ENCODE results near the gene GLIS2. TPM values are rescaled to one million over a fixed set of nuclear protein-coding genes. Genes with fewer than 3 reads are reported as not detected.

The GLIS2 gene
- total and polyA plus RNA-seq, 7 experiments from 2014 or later: 0.53 TPM; not detected in 6

DNA sequence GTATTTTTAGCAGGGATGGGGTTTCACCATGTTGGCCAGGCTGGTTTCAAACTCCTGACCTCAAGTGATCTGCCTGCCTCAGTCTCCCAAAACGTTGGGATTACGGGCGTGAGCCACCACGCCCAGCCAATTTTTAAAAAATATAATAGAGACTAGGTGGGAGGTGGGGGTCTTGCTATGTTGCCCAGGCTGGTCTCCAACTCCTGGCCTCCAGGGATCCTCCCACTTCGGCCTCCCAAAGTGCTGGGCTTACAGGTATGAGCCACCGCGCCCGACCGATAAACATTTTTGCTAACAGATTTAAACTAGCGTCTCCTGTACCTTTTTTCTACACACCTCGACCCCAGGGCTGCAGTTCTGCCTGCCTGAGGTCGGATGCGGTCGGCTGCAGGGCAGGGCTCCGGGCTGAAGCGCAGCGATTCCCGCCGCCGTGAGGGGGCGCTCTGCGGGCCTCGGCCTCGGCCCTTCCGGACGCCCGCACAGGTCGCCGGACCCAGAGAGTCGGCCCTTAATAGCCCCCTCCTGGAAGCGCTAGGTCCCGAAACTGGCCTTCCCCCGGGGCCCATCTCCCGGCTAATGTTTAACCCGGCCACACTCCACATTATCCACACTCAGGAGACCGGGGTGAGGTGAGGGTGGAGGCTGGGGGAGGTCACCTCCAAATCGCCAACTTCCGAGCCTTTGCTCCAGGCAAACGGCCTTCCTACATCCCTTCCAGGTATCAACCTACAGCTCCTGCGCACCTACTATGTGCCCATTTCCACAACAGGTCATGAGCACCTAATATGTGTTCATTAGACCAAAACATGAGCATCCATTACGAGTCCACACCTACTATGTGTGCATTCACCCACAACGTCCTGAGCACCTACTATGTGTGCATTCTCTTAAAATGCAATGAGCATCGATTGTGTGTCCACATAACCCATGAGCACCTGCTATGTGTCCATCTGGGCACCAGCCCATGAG, 2.0 kb upstream of the GLIS2 start:
- no peak for ATAC-seq
- no peaks in the 10 kb centered on the region for H3K9me3 Mint-ChIP-seq
- peak overlapping the region in 3 of 9 donors; percentile 35 to 47 (median 38) for H3K27ac Mint-ChIP-seq

DNA sequence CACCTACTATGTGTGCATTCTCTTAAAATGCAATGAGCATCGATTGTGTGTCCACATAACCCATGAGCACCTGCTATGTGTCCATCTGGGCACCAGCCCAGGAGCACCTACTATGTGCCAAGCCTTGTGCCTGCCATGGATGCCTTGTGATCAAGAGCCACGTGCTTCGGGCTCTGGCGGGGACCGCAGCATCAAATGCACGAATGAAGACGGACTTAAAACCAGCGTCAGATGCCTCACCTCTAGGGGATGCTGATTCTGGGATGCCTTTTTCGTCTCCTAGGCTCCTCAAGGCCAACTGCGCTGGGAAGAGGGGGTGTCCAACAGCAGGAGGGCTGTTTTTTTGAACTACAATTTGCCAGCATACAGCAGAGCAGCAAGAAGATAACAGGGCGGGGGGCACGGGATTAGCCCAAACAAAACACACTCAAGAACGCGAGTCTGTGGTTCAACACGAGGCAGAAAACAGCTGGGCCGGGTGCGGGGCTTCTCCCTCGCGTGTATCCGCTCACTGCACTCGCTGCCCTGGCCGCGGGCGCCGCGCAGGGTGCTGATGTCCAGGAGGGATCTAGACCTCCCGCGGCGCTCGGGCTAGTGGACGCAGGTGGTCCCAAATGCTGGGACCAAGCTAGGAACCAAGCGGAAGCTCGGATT, 1.2 kb upstream of the GLIS2 start:
- peaks cover 12 to 18% (median 13%) of the 10 kb centered on the region in 5 donors for H3K27me3 Mint-ChIP-seq
- Histone ChIP-seq H3K27ac (ENCODE audit: low read depth, low read length) (peak overlapping the region; percentile 41), H3K9me3 (ENCODE audit: control insufficient read depth in 2 of 3, low read length in 3 of 3) (no peaks in the 10 kb centered on the region), H3K4me1 (ENCODE audit: control insufficient read depth in 2 of 2, insufficient read depth in 2 of 2, low read length in 2 of 2) (peaks cover 0 to 12% of the 10 kb centered on the region in 2 donors), H3K36me3 (ENCODE audit: control insufficient read depth in 2 of 3, insufficient read depth in 3 of 3, low read length in 3 of 3) (no peaks in the 10 kb centered on the region), H3K27me3 (ENCODE audit: control insufficient read depth in 2 of 2, insufficient read depth in 2 of 2, low read length in 2 of 2) (peaks cover 0 to 8% of the 10 kb centered on the region in 2 donors), H3K4me3 (ENCODE audit: low read length) (peak overlapping the region; percentile 53)
- peak overlapping the region in 8 of 9 donors; percentile 22 to 95 (median 58) for H3K27ac Mint-ChIP-seq
- ATAC-seq (peak; percentile 12), DNase-seq (peak in 6 of 9 donors; percentile 24 to 38 (median 36))
- peaks cover 0 to 3% (median 0%) of the 10 kb centered on the region in 5 donors for H3K36me3 Mint-ChIP-seq
- H3K9me3 Mint-ChIP-seq: no peaks in the 10 kb centered on the region
- ChIA-PET CTCF (interaction anchor here (1.5 kb wide), 1 partner anchor 29 kb away, joined by 5 read pairs; no protein-coding TSS in a partner anchor), POLR2A (interaction anchor here (1.2 to 1.4 kb wide), 2 partner anchors 8 to 43 kb away, joined by 3 to 6 read pairs; no protein-coding TSS in a partner anchor)
- intact Hi-C loops (cut with micrococcal nuclease): loop anchor here in 1 of 2 donors (1.0 to 10.0 kb wide), 2 partner anchors 7 to 130 kb away; no protein-coding TSS in a partner anchor
- peak overlapping the region; percentile 72 to 96 (median 89) for H3K4me3 Mint-ChIP-seq
- peaks cover 10 to 21% (median 11%) of the 10 kb centered on the region in 7 donors for H3K4me1 Mint-ChIP-seq

More for the DNA sequence above, 2.0 kb upstream of the GLIS2 start:
- ChIA-PET CTCF (interaction anchor here (1.5 kb wide), 1 partner anchor 29 kb away, joined by 5 read pairs; no protein-coding TSS in a partner anchor), POLR2A (interaction anchor here (1.4 kb wide), 1 partner anchor 42 kb away, joined by 6 read pairs; no protein-coding TSS in a partner anchor)
- peaks cover 0 to 3% (median 0%) of the 10 kb centered on the region in 5 donors for H3K36me3 Mint-ChIP-seq
- peaks cover 12 to 18% (median 13%) of the 10 kb centered on the region in 5 donors for H3K27me3 Mint-ChIP-seq
- no peaks in the 10 kb centered on the region for H3K36me3 ChIP-seq (ENCODE audit: control insufficient read depth in 2 of 3, insufficient read depth in 3 of 3, low read length in 3 of 3)
- peaks cover 8 to 21% (median 11%) of the 10 kb centered on the region in 7 donors for H3K4me1 Mint-ChIP-seq
- H3K27me3 ChIP-seq (ENCODE audit: control insufficient read depth in 2 of 2, insufficient read depth in 2 of 2, low read length in 2 of 2): peaks cover 0 to 8% of the 10 kb centered on the region in 2 donors
- H3K9me3 ChIP-seq (ENCODE audit: control insufficient read depth in 2 of 3, low read length in 3 of 3): no peaks in the 10 kb centered on the region
- peak overlapping the region; percentile 72 to 96 (median 86) for H3K4me3 Mint-ChIP-seq
- peaks cover 0 to 3% of the 10 kb centered on the region in 2 donors for H3K4me1 ChIP-seq (ENCODE audit: control insufficient read depth in 2 of 2, insufficient read depth in 2 of 2, low read length in 2 of 2)
- intact Hi-C loops (cut with micrococcal nuclease): loop anchor here in 1 of 2 donors (10.0 kb wide), 1 partner anchor 129 kb away; no protein-coding TSS in a partner anchor
- no peak overlapping the region for H3K27ac ChIP-seq (ENCODE audit: low read depth, low read length)
- no peak overlapping the region for H3K4me3 ChIP-seq (ENCODE audit: low read length)
- peak in 1 of 9 donors; percentile 29 for DNase-seq

DNA sequence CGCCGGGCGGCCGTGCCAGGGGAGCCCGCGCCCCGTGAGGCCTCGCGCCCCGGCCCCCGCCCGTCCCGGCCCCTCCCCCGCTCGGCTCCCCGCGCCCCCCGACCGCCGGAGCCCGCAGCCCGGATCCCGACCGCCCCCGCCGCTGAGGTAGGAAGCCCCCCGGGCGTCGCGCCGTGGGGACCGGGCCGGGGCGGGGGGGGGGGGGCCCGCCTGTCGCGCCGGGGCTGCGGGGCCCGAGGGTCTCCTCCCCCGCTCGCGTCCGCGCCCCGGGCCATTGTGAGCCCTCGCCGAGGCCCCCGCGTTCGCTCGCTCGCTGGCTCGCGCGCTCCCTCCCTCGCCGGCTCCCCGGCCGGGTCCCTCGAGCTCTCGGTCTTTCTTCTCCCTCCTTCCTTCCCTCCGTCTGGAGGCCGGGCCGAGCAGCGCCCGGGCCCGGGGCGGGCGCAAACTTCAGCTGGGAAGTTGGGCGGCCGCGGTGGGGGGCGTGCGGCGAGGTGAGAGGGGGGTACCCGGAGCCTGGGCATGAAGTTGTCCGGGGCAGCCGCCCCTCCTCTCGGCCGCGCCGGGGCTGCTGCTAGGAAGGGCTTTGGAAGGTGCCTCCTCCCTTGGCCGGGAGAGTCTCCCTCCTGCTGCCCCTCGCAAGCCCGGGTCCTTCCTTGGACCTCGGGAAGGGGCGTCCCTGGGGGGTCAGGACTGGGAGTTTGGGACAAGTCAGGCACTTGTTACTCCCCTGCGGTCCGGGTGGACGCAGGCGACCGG, 419 bp downstream of the GLIS2 start:
- ATAC-seq (no peak), DNase-seq (no peak)
- Histone ChIP-seq H3K27me3 (ENCODE audit: control insufficient read depth in 2 of 2, insufficient read depth in 2 of 2, low read length in 2 of 2) (peaks cover 0 to 8% of the 10 kb centered on the region in 2 donors), H3K27ac (ENCODE audit: low read depth, low read length) (no peak overlapping the region), H3K36me3 (ENCODE audit: control insufficient read depth in 2 of 3, insufficient read depth in 3 of 3, low read length in 3 of 3) (no peaks in the 10 kb centered on the region), H3K9me3 (ENCODE audit: control insufficient read depth in 2 of 3, low read length in 3 of 3) (no peaks in the 10 kb centered on the region), H3K4me3 (ENCODE audit: low read length) (no peak overlapping the region), H3K4me1 (ENCODE audit: control insufficient read depth in 2 of 2, insufficient read depth in 2 of 2, low read length in 2 of 2) (peaks cover 0 to 14% of the 10 kb centered on the region in 2 donors)
- Mint-ChIP-seq H3K9me3 (no peaks in the 10 kb centered on the region), H3K4me1 (peaks cover 10 to 19% (median 11%) of the 10 kb centered on the region in 7 donors), H3K4me3 (peak overlapping the region in 4 of 10 donors; percentile 16 to 68 (median 26)), H3K36me3 (peaks cover 0 to 3% (median 0%) of the 10 kb centered on the region in 5 donors), H3K27ac (no peak overlapping the region), H3K27me3 (peaks cover 12 to 17% (median 13%) of the 10 kb centered on the region in 5 donors)
- intact Hi-C loops (cut with micrococcal nuclease): loop anchor here (1.0 to 10.0 kb wide), 2 partner anchors 9 to 131 kb away; no protein-coding TSS in a partner anchor
- ChIA-PET CTCF (no interaction called here), POLR2A (interaction anchor here (0.5 kb wide), 1 partner anchor 1061 kb away, joined by 5 read pairs; no protein-coding TSS in a partner anchor)

DNA sequence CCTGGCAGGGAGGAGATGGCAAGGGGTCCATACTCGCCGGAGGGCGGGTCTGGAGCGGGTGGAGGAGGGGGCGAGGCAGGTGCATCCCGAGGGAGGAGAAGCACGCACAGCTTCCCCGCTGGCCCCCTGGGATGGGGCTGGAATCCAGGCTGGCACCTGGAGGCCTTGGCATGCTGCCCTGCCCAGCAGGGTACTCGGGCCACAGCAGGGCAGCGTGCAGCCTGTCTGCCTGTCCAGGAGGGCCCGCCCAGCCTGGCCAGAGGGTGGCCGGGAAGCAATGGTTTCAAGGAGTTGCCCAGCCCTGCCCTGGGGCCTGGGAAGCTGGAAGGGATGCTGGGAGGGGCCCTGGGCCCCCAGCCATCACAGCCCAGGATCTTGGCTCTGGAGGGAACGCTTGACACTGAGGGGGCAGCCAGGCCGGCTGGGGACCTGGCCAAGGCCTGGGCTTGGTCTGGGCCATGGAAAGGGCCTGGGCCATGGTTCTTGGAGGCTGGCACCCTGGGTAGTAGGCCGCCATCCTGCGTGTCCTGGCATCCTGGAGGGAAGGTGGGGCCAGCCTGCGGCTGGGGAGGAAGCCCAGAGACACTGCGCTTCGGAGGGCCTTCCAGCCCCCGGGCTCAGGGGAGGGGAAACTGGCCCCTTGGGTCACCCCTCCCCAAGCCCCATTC, 1.1 kb downstream of the GLIS2 start:
- intact Hi-C loops (cut with micrococcal nuclease): loop anchor here (1.0 to 10.0 kb wide), 2 partner anchors 10 to 132 kb away; no protein-coding TSS in a partner anchor
- CTCF ChIA-PET: no interaction called here

DNA sequence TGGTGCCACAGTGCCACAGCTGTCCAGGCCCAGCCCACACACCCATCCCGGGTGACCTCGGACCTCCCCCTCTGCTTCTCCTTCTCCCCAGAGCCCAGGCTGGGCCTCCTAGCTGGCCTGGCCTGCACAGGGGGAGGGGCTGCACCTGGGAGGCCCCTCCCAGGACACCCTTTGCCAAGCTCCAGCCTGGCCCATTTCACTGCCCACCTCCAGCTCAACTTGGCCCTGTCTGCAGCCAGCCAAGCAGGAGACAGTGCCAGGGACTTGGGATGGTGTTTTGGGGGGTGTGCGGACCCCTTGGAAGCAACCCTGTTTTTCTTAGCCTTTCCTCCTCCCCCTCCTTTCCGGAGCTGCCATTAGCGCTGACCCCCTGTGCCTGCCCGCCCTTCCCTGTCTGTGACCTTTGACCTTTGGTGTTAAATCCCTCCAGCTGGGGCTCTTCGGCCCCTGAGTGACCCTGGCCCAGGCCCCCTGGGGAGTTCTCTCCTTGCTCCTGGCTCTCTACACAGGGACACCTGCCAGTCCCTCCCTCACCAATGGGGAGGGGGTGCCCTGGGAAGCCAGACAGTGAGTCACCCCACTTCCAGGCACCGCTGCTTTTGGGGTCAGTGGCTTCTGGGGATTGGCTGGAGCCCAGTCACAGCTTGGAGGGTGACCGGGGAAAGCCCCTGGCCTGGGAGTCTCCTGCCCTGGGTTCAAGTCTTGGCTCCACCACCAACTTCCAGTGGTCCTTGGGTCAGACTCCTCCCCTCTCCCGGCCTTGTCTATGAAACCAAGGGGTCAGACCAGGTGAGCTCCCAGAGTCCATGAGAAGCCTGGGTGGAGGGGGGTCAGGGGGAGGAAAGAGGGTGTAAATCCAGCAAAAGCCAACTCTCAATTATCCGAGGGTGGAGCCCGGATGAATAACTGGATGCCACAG, 1.9 kb downstream of the GLIS2 start:
- Mint-ChIP-seq H3K36me3 (peaks cover 0 to 3% (median 0%) of the 10 kb centered on the region in 5 donors), H3K27ac (peak overlapping the region in 1 of 9 donors; percentile 9), H3K9me3 (no peaks in the 10 kb centered on the region), H3K4me1 (peaks cover 10 to 19% (median 11%) of the 10 kb centered on the region in 7 donors), H3K4me3 (peak overlapping the region in 7 of 10 donors; percentile 20 to 68 (median 49)), H3K27me3 (peaks cover 12 to 17% (median 13%) of the 10 kb centered on the region in 5 donors)
- no peak for DNase-seq
- peaks cover 0 to 8% of the 10 kb centered on the region in 2 donors for H3K27me3 ChIP-seq (ENCODE audit: control insufficient read depth in 2 of 2, insufficient read depth in 2 of 2, low read length in 2 of 2)
- CTCF ChIA-PET: interaction anchor here (0.6 kb wide), 1 partner anchor 38 kb away, joined by 3 read pairs; no protein-coding TSS in a partner anchor
- ATAC-seq: no peak
- no peak overlapping the region for H3K27ac ChIP-seq (ENCODE audit: low read depth, low read length)
- peaks cover 0 to 14% of the 10 kb centered on the region in 2 donors for H3K4me1 ChIP-seq (ENCODE audit: control insufficient read depth in 2 of 2, insufficient read depth in 2 of 2, low read length in 2 of 2)
- intact Hi-C loops (cut with micrococcal nuclease): loop anchor here in 1 of 2 donors (10.0 kb wide), 1 partner anchor 133 kb away; no protein-coding TSS in a partner anchor
- no peaks in the 10 kb centered on the region for H3K9me3 ChIP-seq (ENCODE audit: control insufficient read depth in 2 of 3, low read length in 3 of 3)
- no peak overlapping the region for H3K4me3 ChIP-seq (ENCODE audit: low read length)
- no peaks in the 10 kb centered on the region for H3K36me3 ChIP-seq (ENCODE audit: control insufficient read depth in 2 of 3, insufficient read depth in 3 of 3, low read length in 3 of 3)
- POLR2A ChIA-PET: interaction anchor here (0.7 kb wide), 1 partner anchor 64 kb away, joined by 3 read pairs; no protein-coding TSS in a partner anchor

More for the DNA sequence above, 1.1 kb downstream of the GLIS2 start:
- Histone ChIP-seq H3K4me3 (ENCODE audit: low read length) (no peak overlapping the region), H3K4me1 (ENCODE audit: control insufficient read depth in 2 of 2, insufficient read depth in 2 of 2, low read length in 2 of 2) (peaks cover 0 to 14% of the 10 kb centered on the region in 2 donors), H3K27me3 (ENCODE audit: control insufficient read depth in 2 of 2, insufficient read depth in 2 of 2, low read length in 2 of 2) (peaks cover 0 to 8% of the 10 kb centered on the region in 2 donors), H3K36me3 (ENCODE audit: control insufficient read depth in 2 of 3, insufficient read depth in 3 of 3, low read length in 3 of 3) (no peaks in the 10 kb centered on the region), H3K27ac (ENCODE audit: low read depth, low read length) (no peak overlapping the region), H3K9me3 (ENCODE audit: control insufficient read depth in 2 of 3, low read length in 3 of 3) (no peaks in the 10 kb centered on the region)
- peaks cover 0 to 3% (median 0%) of the 10 kb centered on the region in 5 donors for H3K36me3 Mint-ChIP-seq
- ATAC-seq (no peak), DNase-seq (peak in 1 of 9 donors; percentile 19)
- POLR2A ChIA-PET: no interaction called here
- H3K27ac Mint-ChIP-seq: no peak overlapping the region
- H3K4me3 Mint-ChIP-seq: peak overlapping the region in 6 of 10 donors; percentile 16 to 68 (median 26)
- H3K9me3 Mint-ChIP-seq: no peaks in the 10 kb centered on the region
- peaks cover 10 to 19% (median 11%) of the 10 kb centered on the region in 7 donors for H3K4me1 Mint-ChIP-seq
- H3K27me3 Mint-ChIP-seq: peaks cover 12 to 17% (median 13%) of the 10 kb centered on the region in 5 donors

Data from naive thymus-derived CD4-positive, alpha-beta T cell (primary cell).